RWPE1 (cell line): ENCODE measurements around the gene TMEM129.

Experiments
- CTCF ChIA-PET: fragments of 350-600 bp; sonication (Branson Sonifier 250); formaldehyde crosslinking; extraction: SDS; loops from one replicate; lab custom pipeline; 2021; lab: Yijun Ruan, JAX
- POLR2A ChIA-PET: fragments of 400-600 bp; formaldehyde crosslinking; extraction: SDS; loops from one replicate; lab custom pipeline; 2020; ENCODE audit warnings: antibody characterized with exemption; ENCODE audit not compliant: low non-redundant PET; lab: Yijun Ruan, JAX
- DNase-seq: peaks from one replicate; pipeline ENCODE4 v3.0.0; 2012; ENCODE audit warnings: low spot score
- H3K27ac ChIP-seq: fragments of 450-650 bp; 2 replicates; pipeline ENCODE4 v1.5.1; 2017
- CTCF ChIP-seq: fragments of 450-650 bp; conservative IDR thresholded peaks from 2 replicates; pipeline ENCODE4 v1.5.1; 2017; ENCODE audit warnings: low read depth, mild to moderate bottlenecking

TMEM129 gene

GRCh38 chr4:1741208-1741607, 20.1 kb upstream of the TMEM129 start:
- ChIA-PET POLR2A (no interaction called here), CTCF (no interaction called here)
- peak overlapping the region; percentile 44; the same call in 1 of the 2 replicates for H3K27ac ChIP-seq
- DNase-seq, result no peak
- TF ChIP-seq CTCF, result no peak

- CTCF ChIA-PET, result no interaction called here
- POLR2A ChIA-PET, result no interaction called here
- H3K27ac ChIP-seq, result no peak overlapping the region
- no peak for DNase-seq
- no peak for TF ChIP-seq CTCF
Measured at GRCh38 chr4:1740021-1740545, 19.0 kb upstream of the TMEM129 start.

GRCh38 chr4:1739358-1739757, 18.2 kb upstream of the TMEM129 start:
- TF ChIP-seq CTCF, result no peak
- no peak for DNase-seq
- ChIA-PET POLR2A (no interaction called here), CTCF (interaction anchor here (0.6 kb wide), 1 partner anchor 9 kb away, joined by 5 read pairs; no protein-coding TSS in a partner anchor)
- H3K27ac ChIP-seq, result no peak overlapping the region

- DNase-seq, result no peak
- no peak overlapping the region for H3K27ac ChIP-seq
- ChIA-PET POLR2A (no interaction called here), CTCF (no interaction called here)
- no peak for TF ChIP-seq CTCF
Measured at GRCh38 chr4:1738410-1738809, 17.3 kb upstream of the TMEM129 start.

- POLR2A ChIA-PET, result no interaction called here
- CTCF ChIA-PET, result interaction anchor here (1.0 to 1.1 kb wide), 2 partner anchors 11 to 73 kb away, joined by 3 to 4 read pairs; no protein-coding TSS in a partner anchor
- TF ChIP-seq CTCF, result no peak
- H3K27ac ChIP-seq, result no peak overlapping the region
- DNase-seq, result no peak
Measured at GRCh38 chr4:1737666-1738065, 16.5 kb upstream of the TMEM129 start.

GRCh38 chr4:1736812-1737211, 15.7 kb upstream of the TMEM129 start:
- POLR2A ChIA-PET, result no interaction called here
- no peak overlapping the region for H3K27ac ChIP-seq
- DNase-seq, result no peak
- no peak for TF ChIP-seq CTCF
- CTCF ChIA-PET, result interaction anchor here (0.6 to 1.1 kb wide), 3 partner anchors 10 to 74 kb away, joined by 3 to 4 read pairs (median 3); no protein-coding TSS in a partner anchor
